Activated T-cell treated with anti-CD3 and anti-CD28 coated beads for 24 hours (primary cell): Measurements from ENCODE around the gene TULP1.
A peak's percentile ranks its signal among the peaks of the same experiment; 100 is the strongest.

ENCODE experiments used
- DNase-seq: peaks from one replicate; pipeline ENCODE4 v3.0.0-alpha.2; 2020; ENCODE audit warnings: low read depth

The TULP1 gene

DNA sequence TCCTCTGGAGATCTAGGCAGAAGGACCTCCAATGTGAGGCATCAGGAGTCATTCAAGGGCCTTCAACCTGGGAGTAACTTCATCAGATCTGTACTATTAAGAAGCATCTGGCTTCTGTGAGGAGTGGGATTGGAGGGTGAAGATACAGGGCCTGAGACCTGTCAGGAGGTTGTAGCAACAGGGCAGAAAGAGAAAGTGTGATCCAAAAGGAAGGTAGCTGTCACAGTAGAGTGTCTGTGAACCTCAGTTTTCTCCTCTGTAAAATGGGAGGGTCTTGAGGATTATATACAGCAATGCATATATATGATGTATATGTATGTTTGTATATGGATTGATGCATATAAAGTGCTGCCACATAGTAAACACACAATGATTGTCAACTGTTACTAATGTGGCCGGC, 47.0 kb downstream of the TULP1 start:
- no peak for DNase-seq

DNA sequence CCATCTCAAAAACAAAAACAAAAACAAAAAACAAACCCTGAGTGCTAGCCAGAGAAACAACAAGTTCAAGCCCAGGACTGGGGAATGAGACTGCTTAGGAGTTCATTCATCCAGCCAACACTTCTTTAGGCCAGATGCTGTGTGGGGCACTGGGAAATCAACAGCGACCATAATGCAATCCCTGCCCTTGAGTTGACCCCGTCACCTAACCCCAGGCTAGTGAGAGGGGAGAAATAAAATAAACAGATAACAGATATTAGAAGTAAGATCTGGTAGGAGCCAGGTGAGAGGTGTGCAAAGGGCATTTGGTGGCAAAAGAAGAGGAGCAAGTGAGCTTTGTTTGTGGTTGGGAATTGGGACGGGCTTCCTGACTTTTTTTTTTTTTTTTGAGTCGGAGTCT, 49.4 kb downstream of the TULP1 start:
- no peak for DNase-seq

GRCh38 chr6:35461270-35461669, 51.4 kb downstream of the TULP1 start:
- no peak for DNase-seq

GRCh38 chr6:35457907-35458306, 54.8 kb downstream of the TULP1 start:
- DNase-seq: no peak

DNA sequence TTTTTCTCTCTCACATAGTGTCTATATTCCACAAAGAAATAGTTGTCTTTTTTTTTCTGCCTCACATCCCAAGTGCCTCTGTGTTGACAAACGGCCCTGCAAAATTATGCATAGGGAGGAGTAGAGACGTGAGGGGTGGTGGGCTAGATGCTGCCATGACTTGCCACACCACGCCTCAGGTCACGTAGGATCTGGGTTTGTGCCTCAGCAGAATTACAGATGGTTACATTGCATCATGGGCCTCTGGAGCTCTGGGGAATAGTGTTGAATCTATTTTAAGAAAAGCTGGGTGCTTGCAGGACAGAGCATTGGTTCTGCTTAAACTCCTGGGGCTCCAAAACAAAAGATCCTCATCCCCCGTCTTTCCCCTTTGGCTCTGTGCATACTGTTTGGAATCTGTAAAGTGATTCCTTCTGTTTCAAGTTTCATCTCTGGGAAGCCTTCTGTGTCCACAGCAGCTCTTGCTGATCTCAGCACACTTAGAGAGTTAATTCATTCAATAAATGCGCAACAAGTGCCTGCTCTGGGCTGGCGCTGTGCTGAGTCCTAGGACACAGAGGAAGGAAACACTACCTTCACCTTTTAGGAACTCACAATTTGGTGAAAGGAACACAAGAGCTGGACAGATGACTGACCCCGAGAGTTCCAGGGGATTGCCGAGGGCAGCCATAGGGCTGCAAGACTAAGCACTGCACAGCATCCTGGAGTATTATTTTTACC, 58.1 kb downstream of the TULP1 start:
- DNase-seq: no peak

DNA sequence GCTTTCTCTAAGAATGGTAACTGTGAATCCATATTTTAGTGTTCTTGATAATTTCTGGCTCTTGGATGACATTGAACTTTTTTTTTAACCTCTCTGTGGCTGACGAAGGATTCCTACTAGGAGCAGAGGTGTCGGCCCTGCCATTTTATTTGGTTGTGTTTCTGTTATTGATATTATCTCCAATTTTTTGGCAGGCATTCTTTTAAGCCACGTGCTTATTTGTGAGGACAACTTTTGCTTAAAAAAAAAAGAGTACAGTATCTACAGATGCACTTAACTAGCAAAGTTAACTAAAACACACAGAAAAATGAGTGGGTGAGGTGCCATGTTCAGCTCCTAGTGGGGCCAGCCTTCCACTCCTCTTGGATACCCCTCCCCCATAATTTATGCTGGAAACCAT, 59.5 kb downstream of the TULP1 start:
- no peak for DNase-seq

DNA sequence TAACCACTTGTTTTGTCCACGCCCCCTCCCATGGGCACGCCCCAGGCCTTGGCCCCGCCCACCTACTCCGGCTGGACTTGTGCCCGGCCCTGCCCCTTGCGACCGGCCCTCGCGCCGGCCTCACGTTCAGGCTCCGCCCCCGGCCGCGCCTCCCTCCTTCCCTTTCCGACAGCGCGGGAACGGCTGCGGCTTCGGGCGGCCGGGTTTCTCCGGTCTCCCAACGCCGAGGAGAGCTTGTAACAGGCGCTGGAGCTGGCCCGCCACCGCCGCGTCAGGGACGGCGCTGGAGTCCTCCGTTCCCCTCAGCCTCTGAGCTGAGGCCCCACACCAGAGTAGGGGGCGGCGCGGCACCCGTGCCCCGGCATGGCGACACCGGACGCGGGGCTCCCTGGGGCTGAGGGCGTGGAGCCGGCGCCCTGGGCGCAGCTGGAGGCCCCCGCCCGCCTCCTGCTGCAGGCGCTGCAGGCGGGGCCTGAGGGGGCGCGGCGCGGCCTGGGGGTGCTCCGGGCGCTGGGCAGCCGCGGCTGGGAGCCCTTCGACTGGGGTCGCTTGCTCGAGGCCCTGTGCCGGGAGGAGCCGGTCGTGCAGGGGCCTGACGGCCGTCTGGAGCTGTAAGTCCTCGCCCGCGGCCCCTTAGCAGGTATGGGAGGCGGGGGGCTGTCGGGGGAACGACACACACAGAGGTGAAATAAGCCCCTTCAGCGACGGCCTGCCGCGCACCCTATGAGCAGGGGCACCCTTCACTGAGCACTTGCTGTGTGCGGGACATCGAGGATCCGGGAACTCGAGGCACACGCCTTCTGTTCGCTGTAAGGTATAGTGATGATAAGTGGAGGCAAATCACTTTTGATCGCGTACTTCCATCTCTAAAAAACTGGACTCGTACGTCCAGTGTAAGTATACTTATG, 60.3 kb downstream of the TULP1 start, which contains the start of gene FANCE:
FANCE (plus strand) TSS at position 156 of the 908 bp plus-strand sequence; CDS start at position 364, 208 bp downstream.
- peak; percentile 89 for DNase-seq

- no peak for DNase-seq
These were observed 61.1 kb downstream of the TULP1 start for GRCh38 chr6:35451354-35452182.

- DNase-seq: peak; percentile 17
These were observed 63.3 kb downstream of the TULP1 start for GRCh38 chr6:35449287-35449881.

DNA sequence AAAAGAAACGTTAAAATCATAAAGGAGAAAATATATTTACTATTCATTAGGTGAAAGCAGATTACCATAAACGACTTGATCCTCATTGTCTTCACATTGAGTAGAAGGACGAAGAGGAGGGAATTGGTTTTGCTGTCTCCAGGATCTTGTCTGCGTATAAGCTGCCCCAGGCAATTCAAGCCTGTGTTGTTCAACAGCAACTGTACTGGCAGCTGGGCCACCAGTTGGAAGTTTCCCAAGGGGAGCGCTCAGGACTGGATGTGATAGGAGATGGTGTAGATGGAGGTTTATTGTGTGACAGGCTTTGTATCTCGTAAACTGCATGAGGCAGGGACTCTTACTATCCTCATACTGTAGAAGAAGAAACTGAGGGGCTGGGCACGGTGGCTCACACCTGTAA, 64.5 kb downstream of the TULP1 start:
- DNase-seq: no peak
